GM18502 (cell line): ENCODE data around the gene ZNF615.
A peak's percentile ranks its signal among the peaks of the same experiment; 100 is the strongest.
"Not testable (repeated sequence)": the region's sequence is repeated elsewhere in the genome, so short reads cannot be mapped to it uniquely, and the experiment has no call there.

Experiments
- ATAC-seq: cut with Tn5 transposase; IDR thresholded peaks from one replicate; pipeline ENCODE4 v1.9.1; 2021; ENCODE audit warnings: mild to moderate bottlenecking; ENCODE audit not compliant: unreplicated experiment, poor library complexity

The ZNF615 gene

GRCh38 chr19:52007806-52008557 lies at the start of gene ZNF615:
Gene ZNF615 (minus strand): TSS chr19:52008211. CDS start chr19:52003711, 4,500 bp downstream.
- peak; percentile 94 for ATAC-seq

GRCh38 chr19:52056480-52056879 lies 48.5 kb upstream of the ZNF615 start:
- ATAC-seq = not testable (repeated sequence)

DNA sequence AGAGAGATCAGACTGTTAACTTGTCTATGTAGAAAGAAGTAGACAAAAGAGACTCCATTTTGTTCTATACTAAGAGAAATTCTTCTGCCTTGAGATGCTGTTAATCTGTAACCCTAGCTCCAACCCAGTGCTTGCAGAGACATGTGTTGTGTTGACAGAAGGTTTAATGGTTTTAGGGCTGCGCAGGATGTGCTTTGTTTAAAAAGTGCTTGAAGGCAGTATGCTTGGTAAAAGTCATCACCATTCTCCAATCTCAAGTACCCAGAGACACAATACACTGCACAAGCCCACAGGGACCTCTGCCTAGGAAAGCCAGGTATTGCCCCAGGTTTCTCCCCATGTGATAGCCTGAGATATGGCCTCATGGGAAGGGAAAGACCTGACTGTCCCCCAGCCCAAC lies 43.7 kb upstream of the ZNF615 start:
- ATAC-seq = not testable (repeated sequence)

DNA sequence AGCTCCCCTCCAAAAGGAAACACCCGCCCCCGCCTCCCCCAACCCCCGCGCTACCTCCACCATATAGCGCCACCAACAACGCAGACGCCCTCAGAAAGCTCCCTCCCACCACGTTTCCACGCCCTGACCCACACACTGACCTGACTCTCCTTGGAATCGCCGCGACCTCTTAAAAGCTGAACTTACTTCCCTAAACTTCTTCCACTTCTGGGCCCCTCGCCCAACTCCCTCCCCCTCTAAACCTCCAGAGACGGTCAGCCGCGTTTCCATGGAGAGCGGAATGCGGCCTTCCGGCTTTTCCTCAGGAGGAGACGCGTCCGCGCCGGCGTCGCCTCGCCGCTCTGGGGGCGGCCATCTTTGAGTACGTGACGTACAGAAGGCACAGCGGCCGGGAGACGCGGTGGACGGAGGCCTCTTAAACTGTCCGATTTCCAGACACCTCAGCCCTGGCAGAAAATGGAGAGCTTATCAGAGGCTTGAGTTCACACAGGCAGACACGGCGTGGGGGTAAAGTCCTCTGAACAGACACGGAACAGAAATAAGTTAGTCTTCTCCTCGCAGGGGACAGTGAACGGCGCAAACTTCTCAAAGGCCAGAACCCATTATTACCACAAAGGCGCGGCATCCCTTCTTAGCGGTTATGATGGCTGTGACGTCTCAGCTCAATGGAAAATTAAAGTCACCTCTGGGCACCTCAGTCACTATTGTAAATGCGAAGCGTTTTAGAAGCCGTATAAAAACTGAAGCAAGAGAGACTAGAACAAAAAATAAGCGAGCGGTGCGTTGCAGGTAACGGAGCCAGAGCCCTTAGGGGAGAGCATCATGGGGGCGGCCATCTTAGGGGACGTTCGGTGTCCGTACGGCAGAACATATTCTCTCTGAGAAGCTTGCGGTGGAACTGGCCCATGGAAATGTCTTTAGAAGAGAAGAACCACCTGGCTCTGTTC lies 40.8 kb upstream of the ZNF615 start, which contains the start of gene ZNF432:
ZNF432 (minus strand) TSS at position 284 of the 947 bp plus-strand sequence. CDS start 1,970 bp downstream, outside the sequence.
- ATAC-seq = peak; percentile 87

- ATAC-seq = no peak
Observed at GRCh38 chr19:52039169-52039568, 31.2 kb upstream of the ZNF615 start.

DNA sequence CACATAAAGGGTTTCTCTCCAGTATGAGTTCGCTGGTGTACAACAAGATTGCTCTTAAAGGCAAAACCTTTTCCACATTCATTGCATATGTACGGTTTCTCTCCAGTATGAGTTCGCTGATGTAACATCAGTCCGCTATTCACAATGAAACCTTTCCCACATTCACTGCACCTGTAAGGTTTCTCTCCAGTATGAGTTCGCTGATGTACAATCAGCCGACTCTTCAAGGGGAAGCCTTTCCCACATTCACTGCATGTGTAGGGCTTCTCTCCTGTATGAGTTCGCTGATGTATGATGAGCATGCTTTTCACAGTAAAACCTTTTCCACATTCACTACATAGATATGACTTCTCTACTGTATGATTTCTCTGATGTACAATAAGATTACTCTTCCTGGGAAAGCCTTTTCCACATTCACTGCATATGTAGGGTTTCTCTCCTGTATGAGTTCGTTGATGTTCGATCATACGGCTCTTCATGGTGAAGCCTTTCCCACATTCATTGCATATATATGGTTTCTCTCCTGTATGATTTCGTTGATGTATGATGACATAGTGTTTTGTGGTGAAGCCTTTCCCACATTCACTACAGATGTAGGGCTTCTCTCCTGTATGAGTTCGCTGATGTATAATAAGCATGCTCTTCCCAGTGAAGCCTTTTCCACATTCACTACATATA lies 26.2 kb upstream of the ZNF615 start:
- ATAC-seq = no peak

DNA sequence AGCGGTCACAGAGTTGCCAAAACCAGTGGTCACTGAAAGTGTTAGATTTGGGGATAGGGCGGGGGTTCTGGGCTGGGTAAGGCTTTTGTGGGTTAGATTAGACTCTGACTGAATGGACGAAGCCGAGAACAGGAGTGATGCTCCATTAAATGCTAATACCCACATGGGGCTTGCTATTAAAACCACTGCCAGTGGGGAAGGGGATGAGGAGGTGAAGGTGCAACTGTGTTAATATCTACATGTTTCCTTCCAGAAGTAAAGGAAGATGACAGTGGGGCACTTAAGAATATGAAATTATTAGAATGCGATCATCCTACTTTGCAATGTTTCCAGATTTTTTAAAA lies 20.7 kb upstream of the ZNF615 start:
- ATAC-seq = peak; percentile 43

GRCh38 chr19:52028027-52028779 lies 20.2 kb upstream of the ZNF615 start, which contains the start of gene ZNF614:
Gene ZNF614 (minus strand): TSS chr19:52028379. CDS start chr19:52025745, 2,634 bp downstream.
- ATAC-seq = peak; percentile 89

DNA sequence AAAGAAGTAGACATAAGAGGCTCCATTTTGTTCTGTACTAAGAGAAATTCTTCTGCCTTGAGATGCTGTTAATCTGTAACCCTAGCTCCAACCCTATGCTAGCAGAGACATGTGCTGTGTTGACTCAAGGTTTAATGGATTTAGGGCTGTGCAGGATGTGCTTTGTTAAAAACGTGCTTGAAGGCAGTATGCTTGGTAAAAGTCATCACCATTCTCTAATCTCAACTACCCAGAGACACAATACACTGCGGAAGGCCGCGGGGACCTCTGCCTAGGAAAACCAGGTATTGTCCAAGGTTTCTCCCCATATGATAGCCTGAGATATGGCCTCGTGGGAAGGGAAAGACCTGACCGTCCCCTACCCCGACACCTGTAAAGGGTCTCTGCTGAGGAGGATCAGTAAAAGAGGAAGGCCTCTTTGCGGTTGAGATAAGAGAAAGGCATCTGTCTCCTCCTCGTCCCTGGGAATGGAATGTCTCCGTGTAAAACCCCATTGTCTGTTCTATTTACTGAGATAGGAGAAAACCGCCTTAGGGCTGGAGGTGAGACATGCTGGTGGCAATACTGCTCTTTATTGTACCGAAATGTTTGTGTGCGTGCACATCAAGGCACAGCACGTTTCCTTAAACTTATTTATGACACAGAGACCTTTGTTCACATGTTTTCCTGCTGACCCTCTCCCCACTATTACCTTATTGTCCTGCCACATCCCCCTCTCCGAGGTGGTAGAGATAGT lies 18.4 kb upstream of the ZNF615 start:
- not testable (repeated sequence) for ATAC-seq

GRCh38 chr19:52024478-52024877 lies 16.5 kb upstream of the ZNF615 start:
- not testable (repeated sequence) for ATAC-seq

DNA sequence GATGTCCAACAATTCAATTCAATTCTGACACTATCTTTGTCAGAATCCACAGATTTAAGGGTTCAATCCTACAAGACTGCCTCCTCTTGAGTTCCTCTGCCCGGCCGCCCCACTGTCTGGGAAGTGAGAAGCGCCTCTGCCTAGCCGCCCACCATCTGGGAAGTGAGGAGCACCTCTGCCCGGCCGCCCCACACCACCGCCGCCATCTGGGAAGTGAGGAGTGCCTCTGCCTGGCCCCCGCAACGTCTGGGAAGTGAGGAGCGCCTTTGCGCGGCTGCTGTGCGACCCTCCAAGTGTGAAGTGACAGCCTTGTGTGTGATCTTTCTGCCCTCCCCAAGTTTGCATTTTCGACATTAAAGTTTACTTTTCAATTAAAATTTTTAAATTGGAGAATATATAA lies 14.2 kb upstream of the ZNF615 start:
- ATAC-seq = no peak

- no peak for ATAC-seq
Observed at GRCh38 chr19:52020506-52020905, 12.5 kb upstream of the ZNF615 start.

DNA sequence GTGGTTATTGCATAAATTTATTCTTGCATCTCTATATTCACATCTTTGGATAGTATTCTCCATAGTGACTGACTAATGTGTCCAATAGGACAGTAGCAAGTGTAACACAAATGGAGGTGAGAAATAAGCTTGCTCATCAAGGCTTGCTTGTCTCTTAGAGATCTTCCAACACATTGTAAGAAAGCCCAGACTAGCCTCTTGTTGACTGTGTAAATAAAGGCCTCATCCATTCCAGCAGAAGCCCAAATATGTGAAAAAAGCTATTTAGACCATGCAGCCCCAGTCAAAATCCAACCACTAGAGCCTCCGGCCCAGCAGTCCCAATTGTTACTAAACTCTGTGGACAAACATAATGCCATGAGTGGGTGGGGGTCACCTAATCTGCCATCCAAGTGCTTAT lies 2.7 kb upstream of the ZNF615 start:
- ATAC-seq = no peak

- ATAC-seq = peak; percentile 24
Observed at GRCh38 chr19:52007451-52007805, 583 bp downstream of the ZNF615 start.

GRCh38 chr19:51994048-51994644 lies 13.9 kb downstream of the ZNF615 start:
- no peak for ATAC-seq

DNA sequence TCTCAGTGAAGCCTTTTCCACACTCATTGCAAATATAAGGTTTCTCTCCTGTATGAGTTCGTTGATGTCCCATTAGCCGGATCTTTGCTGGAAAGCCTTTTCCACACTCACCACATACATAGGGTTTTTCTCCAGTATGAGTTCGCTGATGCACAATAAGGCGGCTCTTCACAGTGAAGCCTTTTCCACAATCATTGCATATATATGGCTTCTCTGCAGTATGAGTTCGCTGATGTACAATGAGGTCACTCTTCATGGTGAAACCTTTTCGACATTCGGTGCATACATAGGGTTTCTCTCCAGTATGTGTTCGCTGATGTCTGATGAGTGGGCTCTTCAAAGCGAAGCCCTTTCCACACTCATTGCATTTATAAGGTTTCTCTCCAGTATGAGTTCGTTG lies 14.6 kb downstream of the ZNF615 start:
- ATAC-seq = no peak

DNA sequence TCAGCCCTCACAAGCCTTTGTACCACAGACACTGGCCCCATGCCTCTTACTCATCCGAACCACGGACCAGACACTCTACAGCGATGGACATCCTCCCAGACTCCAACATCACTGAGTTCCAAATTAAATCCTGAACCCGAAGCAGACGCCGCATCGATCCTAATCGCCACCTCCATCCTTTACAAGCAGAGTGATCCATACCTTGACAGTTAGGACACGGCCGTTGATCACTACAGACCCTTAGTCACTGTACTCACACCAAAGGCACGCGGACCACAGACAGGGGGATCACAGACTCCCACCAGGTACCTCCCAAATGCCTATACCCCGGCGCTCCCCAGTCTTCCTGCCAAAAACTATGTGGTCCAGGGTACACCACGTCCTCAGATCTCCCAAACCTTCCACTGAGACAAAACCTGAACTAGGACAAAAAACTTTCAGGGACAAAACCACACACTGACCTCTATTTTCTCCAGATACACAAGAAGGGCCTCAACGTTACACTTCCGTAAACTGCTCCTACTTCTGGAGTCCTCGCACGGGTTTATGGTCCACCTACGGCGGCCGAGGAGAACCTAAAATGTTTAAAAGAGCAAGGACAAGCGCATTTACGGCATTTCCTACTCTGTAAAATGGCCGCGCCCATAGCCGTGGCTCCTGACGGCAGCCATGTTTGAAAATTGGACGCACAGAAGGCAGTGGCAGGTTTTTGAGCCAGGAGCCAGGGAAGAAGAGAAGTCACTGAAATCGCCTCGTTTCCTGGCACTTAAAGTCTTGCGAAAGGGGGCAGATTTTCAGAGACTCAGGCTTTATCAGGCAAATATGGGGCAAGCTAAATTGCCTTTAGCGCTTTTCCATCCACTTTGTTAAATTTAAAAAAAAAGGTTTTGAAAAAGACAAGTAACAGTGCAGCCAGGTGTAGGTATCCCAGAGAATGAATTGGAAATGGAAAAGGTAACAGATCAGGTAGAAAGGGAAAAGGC lies 21.4 kb downstream of the ZNF615 start, which contains the start of gene ZNF350:
ZNF350 (minus strand) TSS at position 532 of the 983 bp plus-strand sequence. CDS start 12,480 bp downstream, outside the sequence.
- peak; percentile 82 for ATAC-seq
